Omental fat pad (tissue), 4 donors: ENCODE data around the gene LURAP1L. TPM values are rescaled to one million over a fixed set of nuclear protein-coding genes. Genes with fewer than 3 reads are reported as not detected.
"Not testable (repeated sequence)": the region's sequence is repeated elsewhere in the genome, so short reads cannot be mapped to it uniquely, and the experiment has no call there.

Experiments
- ATAC-seq: fragments of 150-250 bp; one replicate; pipeline ENCODE4 v1.9.1; 2016; ENCODE audit warnings: mild to moderate bottlenecking, moderate library complexity; ENCODE audit not compliant: low FRiP score
- DNase-seq: peaks from one replicate; pipeline ENCODE4 v3.0.0-alpha.2; 2019; ENCODE audit warnings: low spot score
- CTCF ChIP-seq, 3 donors: fragments of 450-650 bp; IDR thresholded peaks; one replicate each; pipeline ENCODE4 v1.5.1; 2016 to 2017; ENCODE audit warnings: antibody characterized with exemption in 3 of 3, mild to moderate bottlenecking in 3 of 3, moderate library complexity in 2 of 3
- small RNA-seq: library from RNA; depleted of rRNA; stranded (forward); fragments of <200 nt; gene quantifications from one replicate; pipeline ENCODE3, GENCODE V24; 2016
- total RNA-seq, 4 donors: library from RNA; depleted of rRNA; stranded (reverse); fragments of >200 nt; gene quantifications; one replicate each; pipeline ENCODE4 v1.1.0, GENCODE V29; 2016

LURAP1L gene
- total RNA-seq, 4 donors from 2014 or later, result 7.6 to 23.3 (median 12.5) TPM

- DNase-seq (no peak), ATAC-seq (no peak)
- no peak for TF ChIP-seq CTCF (IDR thresholded peaks at IDR 0.05)
Measured at GRCh38 chr9:12863618-12864017, 88.8 kb downstream of the LURAP1L start.

GRCh38 chr9:12865380-12865779 lies 90.6 kb downstream of the LURAP1L start:
- not testable (repeated sequence) for DNase-seq, ATAC-seq

Small RNA genes within 50 kb of the gene (small RNA-seq; reads per million reads assigned to genes)
- gene RN7SL849P, result not detected

Other genes with a start within 250 kb of the LURAP1L start
- gene TYRP1, start 81.6 kb upstream of the LURAP1L start, total RNA-seq, result 1 to 10 TPM in 1 of 4 donors, not detected in 3; 1.7 TPM